Common myeloid progenitor, CD34-positive (primary cell): Measurements from ENCODE around the gene CCBE1.

ENCODE experiments used
- CTCF ChIA-PET: fragments of 350-600 bp; sonication (Branson Sonifier 250); formaldehyde crosslinking; loops from one replicate; lab custom pipeline; 2021; ENCODE audit warnings: antibody characterized with exemption; lab: Charles Lee
- POLR2A ChIA-PET: fragments of 350-600 bp; sonication (Branson Sonifier 250); formaldehyde crosslinking; loops from one replicate; lab custom pipeline; 2021; ENCODE audit warnings: antibody characterized with exemption; lab: Charles Lee
- DNase-seq, 3 donors: peaks; one replicate each; pipeline versions ENCODE4 v3.0.0 to v3.0.0-alpha.2; 2013
- H3K27ac ChIP-seq, 2 experiments: 1 replicate in 1 of 2; 2 replicates in 1 of 2; pipeline ENCODE4 v1.7.0; 2013; ENCODE audit warnings: inconsistent platforms in 2 of 2, low read length in 2 of 2, mild to moderate bottlenecking in 2 of 2, low read depth in 1 of 2, moderate library complexity in 1 of 2; ENCODE audit not compliant: severe bottlenecking in 2 of 2, insufficient read depth in 1 of 2, poor library complexity in 1 of 2
- H3K27me3 ChIP-seq, 5 experiments: replicated peaks in 2 of 5; 1 replicate in 3 of 5; 2 replicates in 2 of 5; pipeline versions ENCODE4 v1.6.1 to v1.7.0; 2013; ENCODE audit warnings: low read length in 4 of 5, mild to moderate bottlenecking in 2 of 5, moderate library complexity in 2 of 5, inconsistent platforms in 1 of 5; ENCODE audit not compliant: insufficient read depth in 5 of 5, control insufficient read depth in 4 of 5
- H3K36me3 ChIP-seq, 4 experiments: 1 replicate in 2 of 4; 2 replicates in 2 of 4; pipeline versions ENCODE4 v1.6.1 to v1.7.0; 2013; ENCODE audit warnings: low read length in 3 of 4, control low read depth in 1 of 4, mild to moderate bottlenecking in 1 of 4; ENCODE audit not compliant: control insufficient read depth in 4 of 4, insufficient read depth in 4 of 4
- H3K4me1 ChIP-seq, 4 experiments: 1 replicate in 3 of 4; 2 replicates in 1 of 4; pipeline versions ENCODE4 v1.6.1 to v1.7.1; 2013; ENCODE audit warnings: low read length in 3 of 4, mild to moderate bottlenecking in 3 of 4, control low read depth in 1 of 4, inconsistent platforms in 1 of 4, moderate library complexity in 1 of 4; ENCODE audit not compliant: control insufficient read depth in 4 of 4, insufficient read depth in 4 of 4; ENCODE audit errors: control extremely low read depth in 1 of 4
- H3K4me3 ChIP-seq, 7 experiments: 1 replicate in 4 of 7; 2 replicates in 3 of 7; pipeline versions ENCODE4 v1.5.1 to v1.7.0; 2013; ENCODE audit warnings: mild to moderate bottlenecking in 7 of 7, low read length in 6 of 7, moderate library complexity in 6 of 7, inconsistent platforms in 2 of 7, low read depth in 2 of 7, control low read depth in 1 of 7; ENCODE audit not compliant: insufficient read depth in 4 of 7, control insufficient read depth in 1 of 7; ENCODE audit errors: extremely low read depth in 1 of 7
- H3K9me3 ChIP-seq, 5 experiments: 1 replicate in 4 of 5; 2 replicates in 1 of 5; pipeline versions ENCODE4 v1.6.1 to v1.7.1; 2013; ENCODE audit warnings: low read length in 4 of 5, mild to moderate bottlenecking in 2 of 5, inconsistent platforms in 1 of 5, low read depth in 1 of 5, moderate library complexity in 1 of 5; ENCODE audit not compliant: control insufficient read depth in 4 of 5, insufficient read depth in 2 of 5; ENCODE audit errors: control extremely low read depth in 1 of 5
- WGBS: methylation state at CpG from one replicate; pipeline ENCODE4 v1.1.5; 2013; ENCODE audit not compliant: insufficient coverage; 5-methylcytosine and 5-hydroxymethylcytosine counted together

The CCBE1 gene

GRCh38 chr18:59689756-59690155 is 7.5 kb downstream of the CCBE1 start:
- DNase-seq: no peak
- WGBS: 100% methylated on average over 2 of the region's 3 CpGs

GRCh38 chr18:59686260-59686659 is 11.0 kb downstream of the CCBE1 start:
- CTCF ChIA-PET: no interaction called here

More at GRCh38 chr18:59689756-59690155, 7.5 kb downstream of the CCBE1 start:
- no peaks in the 10 kb centered on the region for H3K36me3 ChIP-seq
- ChIA-PET CTCF (interaction anchor here (1.1 kb wide), 1 partner anchor 31 kb away, joined by 3 read pairs; no protein-coding TSS in a partner anchor), POLR2A (interaction anchor here (0.9 kb wide), 1 partner anchor 16 kb away, joined by 3 read pairs; no protein-coding TSS in a partner anchor)
- H3K4me3 ChIP-seq: no peak overlapping the region
- H3K27ac ChIP-seq: no peak overlapping the region
- H3K27me3 ChIP-seq: peaks cover 8 to 72% (median 22%) of the 10 kb centered on the region in 5 experiments
- no peaks in the 10 kb centered on the region for H3K4me1 ChIP-seq
- H3K9me3 ChIP-seq: no peaks in the 10 kb centered on the region

GRCh38 chr18:59685501-59685900 is 11.7 kb downstream of the CCBE1 start:
- CTCF ChIA-PET: interaction anchor here (1.2 kb wide), 1 partner anchor 11 kb away, joined by 8 read pairs; the partner anchor contains the start of gene CCBE1
- H3K4me1 ChIP-seq: no peaks in the 10 kb centered on the region
- H3K36me3 ChIP-seq: no peaks in the 10 kb centered on the region
- POLR2A ChIA-PET: no interaction called here
- no peak for DNase-seq
- no peak overlapping the region for H3K27ac ChIP-seq
- H3K9me3 ChIP-seq: no peaks in the 10 kb centered on the region
- H3K27me3 ChIP-seq: peaks cover 8 to 48% (median 22%) of the 10 kb centered on the region in 5 experiments
- H3K4me3 ChIP-seq: no peak overlapping the region
- 54% methylated on average over 4 of the region's 4 CpGs for WGBS

More at GRCh38 chr18:59686260-59686659, 11.0 kb downstream of the CCBE1 start:
- POLR2A ChIA-PET: no interaction called here
- 100% methylated on average over 1 of the region's 1 CpG for WGBS
- Histone ChIP-seq H3K9me3 (no peaks in the 10 kb centered on the region), H3K27me3 (peaks cover 8 to 52% (median 25%) of the 10 kb centered on the region in 5 experiments), H3K4me3 (no peak overlapping the region), H3K27ac (no peak overlapping the region), H3K36me3 (no peaks in the 10 kb centered on the region), H3K4me1 (no peaks in the 10 kb centered on the region)
- DNase-seq: no peak

- peaks cover 8 to 40% (median 19%) of the 10 kb centered on the region in 5 experiments for H3K27me3 ChIP-seq
- DNase-seq: no peak
- no peaks in the 10 kb centered on the region for H3K9me3 ChIP-seq
- CTCF ChIA-PET: interaction anchor here (1.2 kb wide), 1 partner anchor 12 kb away, joined by 8 read pairs; the partner anchor contains the start of gene CCBE1
- 100% methylated on average over 1 of the region's 2 CpGs for WGBS
- H3K4me1 ChIP-seq: no peaks in the 10 kb centered on the region
- POLR2A ChIA-PET: no interaction called here
- no peak overlapping the region for H3K27ac ChIP-seq
- H3K36me3 ChIP-seq: no peaks in the 10 kb centered on the region
- no peak overlapping the region for H3K4me3 ChIP-seq
Observed at GRCh38 chr18:59684777-59685176, 12.4 kb downstream of the CCBE1 start.

GRCh38 chr18:59681521-59682004 is 15.7 kb downstream of the CCBE1 start:
- no peaks in the 10 kb centered on the region for H3K36me3 ChIP-seq
- 65% methylated on average over 4 of the region's 6 CpGs for WGBS
- H3K27ac ChIP-seq: no peak overlapping the region
- H3K4me3 ChIP-seq: no peak overlapping the region
- ChIA-PET POLR2A (no interaction called here), CTCF (no interaction called here)
- DNase-seq: no peak
- no peaks in the 10 kb centered on the region for H3K9me3 ChIP-seq
- no peaks in the 10 kb centered on the region for H3K4me1 ChIP-seq
- peaks cover 5 to 25% (median 8%) of the 10 kb centered on the region in 5 experiments for H3K27me3 ChIP-seq

GRCh38 chr18:59681051-59681450 is 16.2 kb downstream of the CCBE1 start:
- Histone ChIP-seq H3K9me3 (no peaks in the 10 kb centered on the region), H3K4me3 (no peak overlapping the region), H3K27me3 (peaks cover 5 to 22% (median 8%) of the 10 kb centered on the region in 5 experiments), H3K4me1 (no peaks in the 10 kb centered on the region), H3K36me3 (no peaks in the 10 kb centered on the region), H3K27ac (no peak overlapping the region)
- ChIA-PET POLR2A (interaction anchor here (0.6 kb wide), 1 partner anchor 103 kb away, joined by 3 read pairs; no protein-coding TSS in a partner anchor), CTCF (no interaction called here)
- WGBS: 82% methylated on average over 4 of the region's 5 CpGs
- DNase-seq: no peak

GRCh38 chr18:59675346-59675745 is 21.9 kb downstream of the CCBE1 start:
- H3K4me3 ChIP-seq: no peak overlapping the region
- no peaks in the 10 kb centered on the region for H3K36me3 ChIP-seq
- ChIA-PET POLR2A (no interaction called here), CTCF (no interaction called here)
- DNase-seq: no peak
- H3K4me1 ChIP-seq: no peaks in the 10 kb centered on the region
- 20% methylated on average over 1 of the region's 2 CpGs for WGBS
- peaks cover 0 to 3% (median 0%) of the 10 kb centered on the region in 5 experiments for H3K27me3 ChIP-seq
- no peak overlapping the region for H3K27ac ChIP-seq
- H3K9me3 ChIP-seq: no peaks in the 10 kb centered on the region
